HEK293 (cell line): ENCODE results near the gene TMEM72.

Source experiments
- BCL11B ChIP-seq: fragments of 450-650 bp; formaldehyde crosslinking; IDR thresholded peaks from 2 replicates; pipeline ENCODE4 v1.5.1; 2016; ENCODE audit warnings: low read depth, missing biosample characterization, missing genetic modification characterization
- GLI2 ChIP-seq: fragments of 450-650 bp; formaldehyde crosslinking; IDR thresholded peaks from 2 replicates; pipeline ENCODE4; 2017; ENCODE audit warnings: missing biosample characterization, missing genetic modification characterization, low read depth, borderline replicate concordance
- GLIS1 ChIP-seq: fragments of 450-650 bp; formaldehyde crosslinking; IDR thresholded peaks from 2 replicates; pipeline ENCODE4 v1.5.1; 2016; ENCODE audit warnings: missing biosample characterization, missing genetic modification characterization
- HOXD13 ChIP-seq: sonication (generic); formaldehyde crosslinking; IDR thresholded peaks from 2 replicates; pipeline ENCODE4 v1.8.0; 2022; ENCODE audit warnings: missing genetic modification reagents, borderline replicate concordance
- KLF1 ChIP-seq: fragments of 450-650 bp; formaldehyde crosslinking; IDR thresholded peaks from 2 replicates; pipeline ENCODE4 v1.5.1; 2016; ENCODE audit warnings: missing biosample characterization, missing genetic modification characterization
- KLF10 ChIP-seq: fragments of 450-650 bp; IDR thresholded peaks from 2 replicates; pipeline ENCODE4 v1.5.1; 2018; ENCODE audit warnings: missing biosample characterization, mild to moderate bottlenecking, missing genetic modification characterization
- MZF1 ChIP-seq: fragments of 450-650 bp; formaldehyde crosslinking; IDR thresholded peaks from 2 replicates; pipeline ENCODE4 v1.5.1; 2017; ENCODE audit warnings: missing biosample characterization, missing genetic modification characterization, borderline replicate concordance
- RBAK ChIP-seq: fragments of 450-650 bp; formaldehyde crosslinking; IDR thresholded peaks from 2 replicates; pipeline ENCODE4 v1.5.1; 2016; ENCODE audit warnings: missing biosample characterization, missing genetic modification characterization
- SALL2 ChIP-seq: fragments of 450-650 bp; formaldehyde crosslinking; IDR thresholded peaks from 2 replicates; pipeline ENCODE4 v1.5.0; 2017; ENCODE audit warnings: missing biosample characterization, mild to moderate bottlenecking, missing genetic modification characterization, borderline replicate concordance
- TRIM28 ChIP-seq: IDR thresholded peaks from 2 replicates; pipeline ENCODE4 v1.6.1; 2011; ENCODE audit warnings: low read length, control low read depth, borderline replicate concordance
- ZBTB20 ChIP-seq: fragments of 450-650 bp; formaldehyde crosslinking; IDR thresholded peaks from 2 replicates; pipeline ENCODE4 v1.5.1; 2016; ENCODE audit warnings: missing biosample characterization, missing genetic modification characterization
- ZFHX2 ChIP-seq: fragments of 450-650 bp; formaldehyde crosslinking; conservative IDR thresholded peaks from 2 replicates; pipeline ENCODE4 v1.5.1; 2016; ENCODE audit warnings: missing biosample characterization, missing genetic modification characterization
- ZNF114 ChIP-seq: fragments of 450-650 bp; formaldehyde crosslinking; IDR thresholded peaks from 2 replicates; pipeline ENCODE4 v1.5.0; 2017; ENCODE audit warnings: missing biosample characterization, missing genetic modification characterization
- ZNF121 ChIP-seq: fragments of 450-650 bp; formaldehyde crosslinking; IDR thresholded peaks from 2 replicates; pipeline ENCODE4 v1.5.1; 2016; ENCODE audit warnings: missing biosample characterization, missing genetic modification characterization
- ZNF132 ChIP-seq: fragments of 450-650 bp; formaldehyde crosslinking; IDR thresholded peaks from 2 replicates; pipeline ENCODE4 v1.5.1; 2017; ENCODE audit warnings: missing biosample characterization, missing genetic modification characterization, borderline replicate concordance
- ZNF239 ChIP-seq: fragments of 450-650 bp; formaldehyde crosslinking; IDR thresholded peaks from 2 replicates; pipeline ENCODE4 v1.5.1; 2016; ENCODE audit warnings: missing biosample characterization, missing genetic modification characterization
- ZNF324 ChIP-seq: fragments of 450-650 bp; formaldehyde crosslinking; IDR thresholded peaks from 2 replicates; pipeline ENCODE4 v1.5.1; 2016; ENCODE audit warnings: missing biosample characterization, missing genetic modification characterization
- ZNF366 ChIP-seq: fragments of 450-650 bp; formaldehyde crosslinking; conservative IDR thresholded peaks from 2 replicates; pipeline ENCODE4 v1.5.1; 2016; ENCODE audit warnings: missing biosample characterization, missing genetic modification characterization
- ZNF426 ChIP-seq: fragments of 450-650 bp; formaldehyde crosslinking; IDR thresholded peaks from 2 replicates; pipeline ENCODE4 v1.5.1; 2017; ENCODE audit warnings: missing biosample characterization, missing genetic modification characterization, mild to moderate bottlenecking, inconsistent platforms, moderate library complexity
- ZNF501 ChIP-seq: fragments of 450-650 bp; formaldehyde crosslinking; IDR thresholded peaks from 2 replicates; pipeline ENCODE4 v1.5.1; 2016; ENCODE audit warnings: missing biosample characterization, missing genetic modification characterization
- ZNF521 ChIP-seq: fragments of 450-650 bp; formaldehyde crosslinking; IDR thresholded peaks from 2 replicates; pipeline ENCODE4 v1.5.1; 2017; ENCODE audit warnings: missing biosample characterization, mild to moderate bottlenecking, missing genetic modification characterization
- ZNF529 ChIP-seq: fragments of 450-650 bp; formaldehyde crosslinking; IDR thresholded peaks from 2 replicates; pipeline ENCODE4 v1.5.1; 2017; ENCODE audit warnings: missing genetic modification characterization, missing biosample characterization; ENCODE audit not compliant: insufficient replicate concordance
- ZNF624 ChIP-seq: fragments of 450-650 bp; formaldehyde crosslinking; IDR thresholded peaks from 2 replicates; pipeline ENCODE4 v1.5.1; 2017; ENCODE audit warnings: missing biosample characterization, missing genetic modification characterization
- ZNF629 ChIP-seq: fragments of 450-650 bp; formaldehyde crosslinking; IDR thresholded peaks from 2 replicates; pipeline ENCODE4 v1.5.1; 2017; ENCODE audit warnings: missing biosample characterization, missing genetic modification characterization
- ZNF747 ChIP-seq: fragments of 450-650 bp; formaldehyde crosslinking; IDR thresholded peaks from 2 replicates; pipeline ENCODE4 v1.5.1; 2016; ENCODE audit warnings: missing biosample characterization, missing genetic modification characterization
- ZNF768 ChIP-seq: fragments of 450-650 bp; formaldehyde crosslinking; IDR thresholded peaks from 2 replicates; pipeline ENCODE4 v1.5.1; 2018; ENCODE audit warnings: missing biosample characterization, mild to moderate bottlenecking, missing genetic modification characterization
- ZNF777 ChIP-seq: fragments of 450-650 bp; formaldehyde crosslinking; IDR thresholded peaks from 2 replicates; pipeline ENCODE4 v1.5.1; 2017; ENCODE audit warnings: missing biosample characterization, missing genetic modification characterization, borderline replicate concordance
- ZNF792 ChIP-seq: fragments of 450-650 bp; formaldehyde crosslinking; IDR thresholded peaks from 2 replicates; pipeline ENCODE4 v1.5.1; 2016; ENCODE audit warnings: missing biosample characterization, missing genetic modification characterization
- ZNF837 ChIP-seq: fragments of 450-650 bp; formaldehyde crosslinking; IDR thresholded peaks from 2 replicates; pipeline ENCODE4 v1.5.1; 2016; ENCODE audit warnings: missing biosample characterization, missing genetic modification characterization
- ZNF843 ChIP-seq: fragments of 450-650 bp; formaldehyde crosslinking; IDR thresholded peaks from 2 replicates; pipeline ENCODE4 v1.5.1; 2016; ENCODE audit warnings: missing biosample characterization, missing genetic modification characterization
- ZSCAN16 ChIP-seq: fragments of 450-650 bp; formaldehyde crosslinking; IDR thresholded peaks from 2 replicates; pipeline ENCODE4 v1.5.1; 2016; ENCODE audit warnings: missing biosample characterization, missing genetic modification characterization
- ZSCAN23 ChIP-seq: fragments of 450-650 bp; formaldehyde crosslinking; IDR thresholded peaks from 2 replicates; pipeline ENCODE4 v1.5.1; 2016; ENCODE audit warnings: missing biosample characterization, missing genetic modification characterization
- ZXDB ChIP-seq: fragments of 450-650 bp; formaldehyde crosslinking; IDR thresholded peaks from 2 replicates; pipeline ENCODE4 v1.5.1; 2016; ENCODE audit warnings: missing biosample characterization, missing genetic modification characterization
- TF ChIP-seq, protein P1 (sequence below): IDR thresholded peaks from 2 replicates; pipeline ENCODE4 v1.6.1; 2011; ENCODE audit warnings: mild to moderate bottlenecking, low read depth, low read length, borderline replicate concordance
- TF ChIP-seq, protein P2 (sequence below): fragments of 450-650 bp; formaldehyde crosslinking; IDR thresholded peaks from 2 replicates; pipeline ENCODE4 v1.5.1; 2016; ENCODE audit warnings: missing biosample characterization, missing genetic modification characterization, low read depth
- TF ChIP-seq, protein P3 (sequence below): fragments of 450-650 bp; IDR thresholded peaks from 2 replicates; pipeline ENCODE4 v1.5.1; 2018; ENCODE audit warnings: missing biosample characterization, mild to moderate bottlenecking, missing genetic modification characterization

Gene TMEM72

DNA sequence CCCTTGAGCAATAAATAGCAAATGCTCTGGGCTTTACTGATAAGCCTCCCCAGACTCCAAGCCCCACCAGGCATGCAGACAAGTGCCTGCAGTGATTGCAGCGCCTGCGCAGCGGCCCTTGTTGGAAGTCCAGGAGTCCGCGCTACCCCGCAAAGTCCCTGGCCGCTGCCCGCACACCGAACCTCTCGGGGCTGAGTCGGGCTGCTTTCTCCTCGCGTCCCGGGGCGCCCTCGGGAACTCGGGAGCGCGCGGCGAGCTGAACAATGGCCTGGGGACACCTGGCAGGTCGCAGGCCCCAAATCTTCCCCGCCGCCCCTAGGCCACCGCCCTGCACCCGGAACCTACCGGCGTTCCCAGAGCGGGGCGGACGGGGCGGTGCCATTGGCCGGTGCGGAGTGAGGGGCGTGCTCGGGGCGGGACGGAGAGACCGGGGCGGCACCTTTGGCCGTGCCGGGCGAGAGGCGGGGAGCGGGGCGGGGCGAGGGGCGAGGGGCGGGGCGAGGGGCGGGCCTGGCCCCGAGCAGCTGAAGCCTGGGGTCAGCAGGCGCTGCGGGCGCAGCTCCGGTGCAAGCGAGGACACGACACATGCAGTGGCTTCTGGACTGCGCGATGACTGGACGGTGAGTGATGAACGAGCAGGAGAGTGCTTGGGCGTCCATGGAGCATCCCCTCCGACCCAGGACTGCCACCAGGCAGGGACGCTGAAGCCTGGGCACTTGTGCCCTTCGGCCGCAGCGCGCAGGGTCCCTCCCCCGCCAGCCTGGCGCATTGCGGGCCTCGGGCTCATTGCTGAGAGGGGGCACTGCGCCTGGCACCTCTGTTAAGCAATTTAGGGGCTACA lies 48.3 kb downstream of the TMEM72 start, which contains the start of gene RASSF4 (continued):
- TF ChIP-seq GLI2 (no peak), ZSCAN16 (tag by site-specific recombination) (no peak), ZNF837 (tag by site-specific recombination) (no peak), ZNF792 (tag by site-specific recombination) (no peak), ZNF521 (tag by site-specific recombination) (no peak), ZNF114 (tag by site-specific recombination) (no peak), ZNF768 (tag by site-specific recombination) (no peak), ZNF426 (no peak), ZNF366 (tag by site-specific recombination) (no peak), ZNF501 (tag by site-specific recombination) (0 out of 2 replicates have a peak, but pooled peaks have one; percentile 24), BCL11B (tag by site-specific recombination) (peak; percentile 37; the same call in 1 of the 2 replicates), ZXDB (peak; percentile 81), ZSCAN23 (tag by site-specific recombination) (no peak), ZNF777 (tag by site-specific recombination) (no peak), ZFHX2 (tag by site-specific recombination) (no peak), ZNF843 (tag by site-specific recombination) (no peak), ZNF132 (no peak), KLF1 (tag by site-specific recombination) (peak; percentile 86), ZNF121 (tag by site-specific recombination) (no peak), GLIS1 (tag by site-specific recombination) (peak; percentile 78), ZNF529 (no peak), MZF1 (no peak), ZBTB20 (tag by site-specific recombination) (peak; percentile 59; the same call in 1 of the 2 replicates), ZNF624 (no peak), ZNF629 (tag by site-specific recombination) (peak; percentile 32; the same call in 1 of the 2 replicates), HOXD13 (no peak), ZNF747 (no peak), TRIM28 (no peak), KLF10 (peak; percentile 31; the same call in 1 of the 2 replicates), ZNF324 (no peak), ZNF239 (no peak), SALL2 (no peak), RBAK (tag by site-specific recombination) (no peak)
- TF ChIP-seq, protein P1, sequence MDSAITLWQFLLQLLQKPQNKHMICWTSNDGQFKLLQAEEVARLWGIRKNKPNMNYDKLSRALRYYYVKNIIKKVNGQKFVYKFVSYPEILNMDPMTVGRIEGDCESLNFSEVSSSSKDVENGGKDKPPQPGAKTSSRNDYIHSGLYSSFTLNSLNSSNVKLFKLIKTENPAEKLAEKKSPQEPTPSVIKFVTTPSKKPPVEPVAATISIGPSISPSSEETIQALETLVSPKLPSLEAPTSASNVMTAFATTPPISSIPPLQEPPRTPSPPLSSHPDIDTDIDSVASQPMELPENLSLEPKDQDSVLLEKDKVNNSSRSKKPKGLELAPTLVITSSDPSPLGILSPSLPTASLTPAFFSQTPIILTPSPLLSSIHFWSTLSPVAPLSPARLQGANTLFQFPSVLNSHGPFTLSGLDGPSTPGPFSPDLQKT = no peak
- TF ChIP-seq, protein P2, sequence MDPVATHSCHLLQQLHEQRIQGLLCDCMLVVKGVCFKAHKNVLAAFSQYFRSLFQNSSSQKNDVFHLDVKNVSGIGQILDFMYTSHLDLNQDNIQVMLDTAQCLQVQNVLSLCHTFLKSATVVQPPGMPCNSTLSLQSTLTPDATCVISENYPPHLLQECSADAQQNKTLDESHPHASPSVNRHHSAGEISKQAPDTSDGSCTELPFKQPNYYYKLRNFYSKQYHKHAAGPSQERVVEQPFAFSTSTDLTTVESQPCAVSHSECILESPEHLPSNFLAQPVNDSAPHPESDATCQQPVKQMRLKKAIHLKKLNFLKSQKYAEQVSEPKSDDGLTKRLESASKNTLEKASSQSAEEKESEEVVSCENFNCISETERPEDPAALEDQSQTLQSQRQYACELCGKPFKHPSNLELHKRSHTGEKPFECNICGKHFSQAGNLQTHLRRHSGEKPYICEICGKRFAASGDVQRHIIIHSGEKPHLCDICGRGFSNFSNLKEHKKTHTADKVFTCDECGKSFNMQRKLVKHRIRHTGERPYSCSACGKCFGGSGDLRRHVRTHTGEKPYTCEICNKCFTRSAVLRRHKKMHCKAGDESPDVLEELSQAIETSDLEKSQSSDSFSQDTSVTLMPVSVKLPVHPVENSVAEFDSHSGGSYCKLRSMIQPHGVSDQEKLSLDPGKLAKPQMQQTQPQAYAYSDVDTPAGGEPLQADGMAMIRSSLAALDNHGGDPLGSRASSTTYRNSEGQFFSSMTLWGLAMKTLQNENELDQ (tag by site-specific recombination) = no peak
- TF ChIP-seq, protein P3, sequence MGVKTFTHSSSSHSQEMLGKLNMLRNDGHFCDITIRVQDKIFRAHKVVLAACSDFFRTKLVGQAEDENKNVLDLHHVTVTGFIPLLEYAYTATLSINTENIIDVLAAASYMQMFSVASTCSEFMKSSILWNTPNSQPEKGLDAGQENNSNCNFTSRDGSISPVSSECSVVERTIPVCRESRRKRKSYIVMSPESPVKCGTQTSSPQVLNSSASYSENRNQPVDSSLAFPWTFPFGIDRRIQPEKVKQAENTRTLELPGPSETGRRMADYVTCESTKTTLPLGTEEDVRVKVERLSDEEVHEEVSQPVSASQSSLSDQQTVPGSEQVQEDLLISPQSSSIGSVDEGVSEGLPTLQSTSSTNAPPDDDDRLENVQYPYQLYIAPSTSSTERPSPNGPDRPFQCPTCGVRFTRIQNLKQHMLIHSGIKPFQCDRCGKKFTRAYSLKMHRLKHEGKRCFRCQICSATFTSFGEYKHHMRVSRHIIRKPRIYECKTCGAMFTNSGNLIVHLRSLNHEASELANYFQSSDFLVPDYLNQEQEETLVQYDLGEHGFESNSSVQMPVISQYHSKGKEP = peak; percentile 79
